HL-60 (cell line): Measurements from ENCODE around the gene SWI5.

Experiments used
- DNase-seq, 2 experiments: peaks; one replicate each; pipeline ENCODE4 v3.0.0-alpha.2; 2010 to 2020; ENCODE audit warnings: low read depth in 1 of 2, low spot score in 1 of 2
- H3K27ac ChIP-seq: fragments of 250-450 bp; sonication (Bioruptor Pico); replicated peaks from 2 replicates; pipeline ENCODE4 v1.5.1; 2020; ENCODE audit warnings: mild to moderate bottlenecking, moderate library complexity
- H3K27me3 ChIP-seq: fragments of 250-450 bp; sonication (Bioruptor Pico); 2 replicates; pipeline ENCODE4 v1.5.1; 2021; ENCODE audit warnings: mild to moderate bottlenecking, moderate library complexity; ENCODE audit not compliant: insufficient read depth, poor library complexity, severe bottlenecking
- H3K4me3 ChIP-seq: replicated peaks from 2 replicates; pipeline ENCODE4 v1.5.1; 2011; ENCODE audit warnings: mild to moderate bottlenecking, control low read depth, low read length; ENCODE audit not compliant: insufficient read depth
- CTCF ChIP-seq: IDR thresholded peaks from one replicate; pipeline ENCODE4 v1.5.1; 2011; ENCODE audit warnings: low read length, control low read depth, inconsistent platforms; ENCODE audit not compliant: insufficient read depth
- GABPA ChIP-seq: IDR thresholded peaks from 2 replicates; pipeline ENCODE4 v1.6.1; 2012; ENCODE audit warnings: low read depth
- POLR2AphosphoS5 ChIP-seq: IDR thresholded peaks from 2 replicates; pipeline ENCODE4 v1.6.1; 2012; ENCODE audit warnings: low read depth
- REST ChIP-seq: IDR thresholded peaks from 2 replicates; pipeline ENCODE4 v1.6.1; 2012; ENCODE audit warnings: low read depth; ENCODE audit not compliant: insufficient replicate concordance
- SPI1 ChIP-seq: IDR thresholded peaks from 2 replicates; pipeline ENCODE4 v1.6.1; 2012; ENCODE audit warnings: low read depth, mild to moderate bottlenecking, borderline replicate concordance

Gene SWI5

GRCh38 chr9:128245421-128246151 is 30.5 kb upstream of the SWI5 start:
- no peak for TF ChIP-seq CTCF
- TF ChIP-seq POLR2AphosphoS5 = peak; percentile 77
- TF ChIP-seq SPI1 = no peak
- no peak for TF ChIP-seq REST
- TF ChIP-seq GABPA = no peak
- Histone ChIP-seq H3K27ac (peak overlapping the region; percentile 95), H3K27me3 (no peaks in the 10 kb centered on the region), H3K4me3 (no peak overlapping the region)
- peak; percentile 64 to 71 for DNase-seq

- Histone ChIP-seq H3K27me3 (peaks cover 3% of the 10 kb centered on the region), H3K4me3 (no peak overlapping the region), H3K27ac (peak overlapping the region; percentile 95)
- DNase-seq = peak; percentile 52 to 58
- TF ChIP-seq CTCF = no peak
- TF ChIP-seq GABPA = no peak
- TF ChIP-seq SPI1 = peak; percentile 2; the same call in 1 of the 2 replicates
Observed at GRCh38 chr9:128246471-128246870, 29.6 kb upstream of the SWI5 start.

GRCh38 chr9:128247226-128247803 is 28.8 kb upstream of the SWI5 start:
- no peak for DNase-seq
- H3K4me3 ChIP-seq = no peak overlapping the region
- TF ChIP-seq REST = no peak
- TF ChIP-seq GABPA = no peak
- TF ChIP-seq SPI1 = no peak
- TF ChIP-seq CTCF = no peak
- TF ChIP-seq POLR2AphosphoS5 = no peak
- no peak overlapping the region for H3K27ac ChIP-seq
- H3K27me3 ChIP-seq = peaks cover 3% of the 10 kb centered on the region

- peaks cover 3% of the 10 kb centered on the region for H3K27me3 ChIP-seq
- no peak overlapping the region for H3K27ac ChIP-seq
- no peak for TF ChIP-seq POLR2AphosphoS5
- TF ChIP-seq CTCF = no peak
- no peak for TF ChIP-seq GABPA
- no peak for TF ChIP-seq SPI1
- TF ChIP-seq REST = no peak
- H3K4me3 ChIP-seq = no peak overlapping the region
- DNase-seq = no peak
Observed at GRCh38 chr9:128249558-128249907, 26.5 kb upstream of the SWI5 start.
